Pancreas (tissue), 10 donors: ENCODE measurements around the gene UBE2C. TPM values are rescaled to one million over a fixed set of nuclear protein-coding genes. Genes with fewer than 3 reads are reported as not detected.
A peak's percentile ranks its signal among the peaks of the same experiment; 100 is the strongest.

Experiments
- ATAC-seq, 4 donors: fragments of 200-7000 bp; cut with Tn5 transposase; one replicate each; pipeline versions ENCODE4 v1.8.0 to v1.9.1; 2020; ENCODE audit warnings: mild to moderate bottlenecking in 4 of 4, moderate library complexity in 4 of 4
- DNase-seq, 6 donors: peaks; one replicate each; pipeline ENCODE4 v3.0.0-alpha.2; 2020
- FAIRE-seq: peaks from 2 replicates; lab custom pipeline; 2012; peaks lifted over from hg19 to GRCh38; lab: Jason Lieb, UNC
- H3K27ac ChIP-seq, 4 donors: fragments of 200-600 bp; sonication (generic); 1 replicate in 3 of 4; 2 replicates in 1 of 4; pipeline versions ENCODE4 v1.5.0 to v1.8.0; 2020
- H3K27me3 ChIP-seq, 4 donors: fragments of 200-600 bp; one replicate each; pipeline ENCODE4 v1.8.0; 2021
- H3K36me3 ChIP-seq, 3 donors: fragments of 200-600 bp; sonication (generic) in 1 of 3; one replicate each; pipeline versions ENCODE4 v1.5.0 to v1.8.0; 2020 to 2021
- H3K4me1 ChIP-seq, 3 donors: fragments of 200-600 bp; one replicate each; pipeline ENCODE4 v1.8.0; 2021
- H3K4me3 ChIP-seq, 4 donors: fragments of 200-600 bp; sonication (generic) in 2 of 4; one replicate each; pipeline versions ENCODE4 v1.5.0 to v1.8.0; 2020 to 2021
- H3K9me3 ChIP-seq, 4 donors: fragments of 200-600 bp; one replicate each; pipeline ENCODE4 v1.8.0; 2021
- WGBS, 2 donors: extraction: QIAGEN DNeasy Blood & Tissue Kit; methylation state at CpG; one replicate each; pipeline ENCODE4 v1.1.7; 2013; 5-methylcytosine and 5-hydroxymethylcytosine counted together
- intact Hi-C, 3 donors: fragments of 100-400 bp; cut with DNase I; formaldehyde crosslinking; loops; one replicate each; pipeline versions ENCODE4 v1.11.1 to v1.14.2; 2022
- polyA plus RNA-seq, 2 donors: library from polyadenylated mRNA; stranded (reverse); fragments of 200-250 nt; gene quantifications; one replicate each; pipeline ENCODE4 v1.2.3, GENCODE V29; 2013
- total RNA-seq, 6 donors: library from RNA; stranded (reverse); fragmentation: NEBNext Ultra II Directional in 4 of 6; extraction: Animal tissue kit (Norgen Biotek cat#: 25700) in 4 of 6; gene quantifications; one replicate each; pipeline versions ENCODE4 v1.2.1 to v1.2.4, GENCODE V29; 2021 to 2023
- TF ChIP-seq, protein P1 (sequence below), 4 donors: fragments of 200-600 bp; sonication (generic) in 3 of 4; IDR thresholded peaks; one replicate each; pipeline versions ENCODE4 v1.5.0 to v1.8.0; 2021; ENCODE audit warnings: antibody characterized with exemption in 4 of 4
- donor health status: healthy with polysubstance abuse.
- donor health status: DM: no; HTN: no; CAD: no; lungs with moderate emphysema.
- donor health status: DM: no; HTN: no; CAD: no.
- donor health status: control.
- donor health status: control.
- donor health status: Bipolar disorder and iron deficiency.
- donor health status: DM: yes; HTN: yes; CAD: no.
- donor health status: DM: no; HTN: no; CAD: no.
- donor health status: DM: no; HTN: no; CAD: no.
- donor health status: DM: yes; HTN: yes; CAD: no.

Gene UBE2C
- total and polyA plus RNA-seq, 8 donors, result 0.31 to 1.9 (median 0.73) TPM; not detected in 2

DNA sequence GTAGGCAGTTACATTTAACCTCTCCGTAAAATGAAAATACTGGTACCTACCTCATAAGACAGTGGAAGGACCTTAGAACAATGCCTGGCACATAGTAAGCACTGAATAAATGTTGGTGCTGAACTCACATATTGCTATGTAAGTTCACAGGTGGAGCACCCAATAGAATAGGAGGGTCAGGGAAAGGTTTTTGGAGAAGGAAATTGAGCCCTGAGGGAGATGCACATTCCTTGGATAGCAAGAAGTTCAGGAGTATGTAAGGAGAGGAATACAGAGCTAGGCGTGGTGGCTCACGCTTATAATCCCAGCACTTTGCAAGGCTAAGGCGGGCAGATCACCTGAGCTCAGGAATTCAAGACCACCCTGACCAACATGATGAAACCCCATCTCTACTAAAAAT is 7.0 kb downstream of the UBE2C start:
- Histone ChIP-seq H3K9me3 (no peaks in the 10 kb centered on the region), H3K4me1 (peaks cover 0 to 4% (median 0%) of the 10 kb centered on the region in 3 donors), H3K4me3 (no peak overlapping the region), H3K27me3 (peaks cover 0 to 15% (median 2%) of the 10 kb centered on the region in 4 donors), H3K27ac (no peak overlapping the region), H3K36me3 (no peaks in the 10 kb centered on the region)
- ATAC-seq, result no peak
- intact Hi-C loops, result no loop called here
- TF ChIP-seq, protein P1, sequence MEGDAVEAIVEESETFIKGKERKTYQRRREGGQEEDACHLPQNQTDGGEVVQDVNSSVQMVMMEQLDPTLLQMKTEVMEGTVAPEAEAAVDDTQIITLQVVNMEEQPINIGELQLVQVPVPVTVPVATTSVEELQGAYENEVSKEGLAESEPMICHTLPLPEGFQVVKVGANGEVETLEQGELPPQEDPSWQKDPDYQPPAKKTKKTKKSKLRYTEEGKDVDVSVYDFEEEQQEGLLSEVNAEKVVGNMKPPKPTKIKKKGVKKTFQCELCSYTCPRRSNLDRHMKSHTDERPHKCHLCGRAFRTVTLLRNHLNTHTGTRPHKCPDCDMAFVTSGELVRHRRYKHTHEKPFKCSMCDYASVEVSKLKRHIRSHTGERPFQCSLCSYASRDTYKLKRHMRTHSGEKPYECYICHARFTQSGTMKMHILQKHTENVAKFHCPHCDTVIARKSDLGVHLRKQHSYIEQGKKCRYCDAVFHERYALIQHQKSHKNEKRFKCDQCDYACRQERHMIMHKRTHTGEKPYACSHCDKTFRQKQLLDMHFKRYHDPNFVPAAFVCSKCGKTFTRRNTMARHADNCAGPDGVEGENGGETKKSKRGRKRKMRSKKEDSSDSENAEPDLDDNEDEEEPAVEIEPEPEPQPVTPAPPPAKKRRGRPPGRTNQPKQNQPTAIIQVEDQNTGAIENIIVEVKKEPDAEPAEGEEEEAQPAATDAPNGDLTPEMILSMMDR (IDR thresholded peaks at IDR 0.05), result no peak
- FAIRE-seq, result no peak
- WGBS, 2 donors, result 88 to 96% methylated on average over 4 of the region's 4 CpGs
- no peak for DNase-seq

DNA sequence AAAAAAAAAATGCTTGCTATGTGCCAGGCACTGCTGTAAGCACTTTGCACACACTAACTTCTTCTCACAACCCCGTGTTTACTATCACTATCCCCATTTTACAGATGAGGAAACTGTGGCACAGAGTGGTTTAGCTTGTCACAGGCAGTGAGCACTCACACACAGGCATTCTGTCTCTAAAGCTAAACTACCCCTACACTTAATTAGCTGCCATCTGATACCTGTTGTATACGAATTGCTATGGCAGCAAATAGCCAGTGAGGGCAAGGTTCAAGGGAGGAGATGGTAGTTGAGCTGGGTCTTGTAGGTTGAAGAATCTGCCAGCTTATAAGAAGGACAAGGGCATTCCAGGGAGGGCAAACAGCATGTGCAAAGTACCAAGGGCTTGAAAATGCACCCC is 9.5 kb downstream of the UBE2C start:
- FAIRE-seq (no peak), ATAC-seq (no peak), DNase-seq (no peak)
- Histone ChIP-seq H3K27ac (no peak overlapping the region), H3K4me3 (no peak overlapping the region), H3K36me3 (no peaks in the 10 kb centered on the region), H3K9me3 (no peaks in the 10 kb centered on the region), H3K4me1 (peaks cover 0 to 4% (median 0%) of the 10 kb centered on the region in 3 donors), H3K27me3 (peaks cover 0 to 15% (median 2%) of the 10 kb centered on the region in 4 donors)
- intact Hi-C loops, result loop anchor here in 1 of 3 donors (10.0 kb wide), 1 partner anchor 143 kb away; no protein-coding TSS in a partner anchor
- TF ChIP-seq, protein P1 (IDR thresholded peaks at IDR 0.05), result no peak
- 47 to 55% methylated on average over 2 of the region's 2 CpGs for WGBS, 2 donors

DNA sequence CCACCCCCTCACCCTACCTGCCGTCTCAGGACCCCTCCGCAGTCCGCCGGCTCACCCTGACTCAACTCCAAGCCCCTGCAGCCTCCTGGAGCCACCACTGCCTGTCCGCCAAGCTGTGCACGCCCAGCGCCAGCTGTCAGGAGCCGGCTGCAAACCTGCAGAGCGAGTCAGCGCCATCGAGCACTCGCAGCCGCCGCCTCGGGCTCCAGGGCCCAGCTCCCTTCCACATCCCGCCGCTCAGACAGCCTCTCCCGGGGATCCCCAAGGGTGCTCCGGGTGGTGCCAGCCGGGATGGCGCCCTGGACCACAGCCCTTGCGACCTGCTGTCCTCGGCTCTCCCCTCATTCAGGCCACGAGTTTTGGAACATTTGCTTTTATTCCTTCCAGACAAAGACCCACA is 10.4 kb downstream of the UBE2C start:
- H3K27ac ChIP-seq, result no peak overlapping the region
- H3K4me3 ChIP-seq, result no peak overlapping the region
- no peak for FAIRE-seq

DNA sequence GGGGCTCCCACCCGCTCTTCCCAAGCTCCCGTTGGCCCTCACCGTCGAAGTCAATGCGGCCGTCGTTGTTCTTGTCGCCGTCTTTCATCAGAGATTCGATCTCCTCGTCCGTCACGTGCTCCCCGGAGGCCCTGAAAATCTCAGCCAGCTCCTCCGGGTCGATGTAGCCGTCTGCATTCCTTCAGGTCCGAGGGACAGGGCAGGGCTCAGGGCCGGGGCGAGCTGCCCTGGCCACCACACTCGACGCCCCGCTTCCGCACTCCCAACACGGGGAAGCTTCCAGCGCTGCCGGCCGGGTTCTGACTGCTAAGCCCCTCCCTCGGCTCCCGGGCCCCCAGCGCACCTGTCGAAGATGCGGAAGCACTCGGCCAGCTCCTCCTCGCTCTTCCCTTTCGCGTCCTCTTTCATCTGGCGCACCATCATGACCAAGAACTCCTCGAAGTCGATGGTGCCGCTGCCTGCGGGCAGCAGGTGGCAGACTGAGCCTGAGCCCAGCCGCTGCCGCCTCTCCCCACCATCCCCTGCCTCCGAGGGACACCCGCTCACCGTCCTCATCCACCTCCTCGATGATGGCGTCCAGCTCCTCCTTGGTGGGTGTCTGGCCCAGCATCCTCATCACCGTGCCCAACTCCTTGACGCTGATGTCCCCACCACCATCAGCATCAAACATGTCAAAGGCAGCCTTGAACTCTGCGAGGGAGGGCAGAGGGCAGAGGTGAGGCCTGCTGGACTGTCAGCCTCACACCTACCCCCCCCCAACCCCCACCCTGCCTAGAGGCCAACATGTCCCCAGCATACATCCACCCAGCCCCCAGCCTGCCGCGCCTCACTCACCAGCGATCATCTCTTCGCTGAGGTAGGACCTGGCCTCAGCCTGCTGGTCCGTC is 11.7 kb downstream of the UBE2C start:
- intact Hi-C loops, result loop anchor here in 1 of 3 donors (10.0 kb wide), 1 partner anchor 141 kb away; no protein-coding TSS in a partner anchor
- TF ChIP-seq, protein P1 (IDR thresholded peaks at IDR 0.05), result no peak
- ATAC-seq (peak; percentile 55 to 81 (median 77)), DNase-seq (peak in 2 of 6 donors; percentile 24 to 69), FAIRE-seq (no peak)
- Histone ChIP-seq H3K27me3 (peaks cover 0 to 15% (median 2%) of the 10 kb centered on the region in 4 donors), H3K36me3 (no peaks in the 10 kb centered on the region), H3K27ac (no peak overlapping the region), H3K4me3 (peak overlapping the region in 1 of 4 donors; percentile 21), H3K4me1 (peaks cover 0 to 4% (median 0%) of the 10 kb centered on the region in 3 donors), H3K9me3 (no peaks in the 10 kb centered on the region)
- WGBS, 2 donors, result 13 to 17% methylated on average over 45 to 57 of the region's 57 CpGs

More for the DNA sequence above, 10.4 kb downstream of the UBE2C start:
- H3K9me3 ChIP-seq, result no peaks in the 10 kb centered on the region
- WGBS, 2 donors, result 3 to 5% methylated on average over 24 of the region's 24 CpGs
- peaks cover 0 to 15% (median 2%) of the 10 kb centered on the region in 4 donors for H3K27me3 ChIP-seq
- DNase-seq (peak in 3 of 6 donors; percentile 46 to 80 (median 75)), ATAC-seq (peak; percentile 51 to 75 (median 70))
- H3K4me1 ChIP-seq, result peaks cover 0 to 4% (median 0%) of the 10 kb centered on the region in 3 donors
- TF ChIP-seq, protein P1 (IDR thresholded peaks at IDR 0.05), result no peak
- H3K36me3 ChIP-seq, result no peaks in the 10 kb centered on the region
- intact Hi-C loops, result loop anchor here in 1 of 3 donors (10.0 kb wide), 1 partner anchor 142 kb away; no protein-coding TSS in a partner anchor
